Muscle of back (tissue), 11 donors: Measurements from ENCODE around the gene RABGAP1L. TPM values are rescaled to one million over a fixed set of nuclear protein-coding genes. Genes with fewer than 3 reads are reported as not detected.

Source experiments
- DNase-seq, 3 donors: peaks; one replicate each; pipeline versions ENCODE4 v3.0.0 to v3.0.0-alpha.2; 2013
- polyA plus RNA-seq, 10 donors: library from polyadenylated mRNA; unstranded; fragments of 120-200 nt; gene quantifications; one replicate each; pipeline ENCODE4 v1.2.1, GENCODE V29; 2013; ENCODE audit not compliant: insufficient read length in 10 of 10

The RABGAP1L gene
- polyA plus RNA-seq, 10 donors = 11.4 to 17.4 (median 14.3) TPM

GRCh38 chr1:174989536-174990220, 830.4 kb downstream of the RABGAP1L start:
- peak in 2 of 3 donors; percentile 41 to 64 for DNase-seq

GRCh38 chr1:174990382-174990999, 831.2 kb downstream of the RABGAP1L start:
- peak; percentile 61 to 80 (median 69) for DNase-seq

GRCh38 chr1:174991473-174991872, 832.2 kb downstream of the RABGAP1L start:
- no peak for DNase-seq

- no peak for DNase-seq
Measured at GRCh38 chr1:174995121-174995520, 835.8 kb downstream of the RABGAP1L start.

- DNase-seq = no peak
Measured at GRCh38 chr1:174995916-174996315, 836.6 kb downstream of the RABGAP1L start.

- DNase-seq = no peak
Measured at GRCh38 chr1:174996476-174996875, 837.2 kb downstream of the RABGAP1L start.

GRCh38 chr1:174997041-174997440, 837.7 kb downstream of the RABGAP1L start:
- DNase-seq = no peak

GRCh38 chr1:174998569-174999215, 839.4 kb downstream of the RABGAP1L start:
- DNase-seq = peak; percentile 61 to 87 (median 64)

GRCh38 chr1:174999216-174999935, 840.1 kb downstream of the RABGAP1L start:
- peak; percentile 99 to 100 (median 99) for DNase-seq

GRCh38 chr1:174999936-175000696, 840.8 kb downstream of the RABGAP1L start, which contains the start of gene CACYBP:
Gene CACYBP (plus strand): TSS chr1:174999947. CDS start chr1:175000181, 234 bp downstream.
- no peak for DNase-seq

- no peak for DNase-seq
Measured at GRCh38 chr1:175000697-175001187, 841.4 kb downstream of the RABGAP1L start.

GRCh38 chr1:175002910-175003517, 843.7 kb downstream of the RABGAP1L start:
- DNase-seq = no peak

- no peak for DNase-seq
Measured at GRCh38 chr1:175003521-175003920, 844.2 kb downstream of the RABGAP1L start.

- DNase-seq = no peak
Measured at GRCh38 chr1:175005085-175005783, 845.9 kb downstream of the RABGAP1L start.

- DNase-seq = no peak
Measured at GRCh38 chr1:175009532-175009931, 850.2 kb downstream of the RABGAP1L start.

GRCh38 chr1:175013445-175013844, 854.1 kb downstream of the RABGAP1L start:
- no peak for DNase-seq

GRCh38 chr1:175015243-175015642, 855.9 kb downstream of the RABGAP1L start:
- no peak for DNase-seq

- DNase-seq = no peak
Measured at GRCh38 chr1:175019524-175019923, 860.2 kb downstream of the RABGAP1L start.

GRCh38 chr1:175023043-175023921, 864.0 kb downstream of the RABGAP1L start, which contains the start of gene MRPS14:
Gene MRPS14 (minus strand): TSS chr1:175023425. CDS start chr1:175023408, 17 bp downstream.
- peak; percentile 98 to 100 (median 100) for DNase-seq
